CD4-positive, CD25-positive, alpha-beta regulatory T cell (primary cell): ENCODE results near the gene HS6ST1. TPM values are rescaled to one million over a fixed set of nuclear protein-coding genes. Genes with fewer than 3 reads are reported as not detected.
A peak's percentile ranks its signal among the peaks of the same experiment; 100 is the strongest.

Source experiments
- ATAC-seq, 2 donors: fragments of 150-1000 bp; cut with Tn5 transposase; one replicate each; pipeline ENCODE4 v1.10.0; 2021; ENCODE audit warnings: low read depth in 2 of 2, moderate number of reproducible peaks in 2 of 2, moderate library complexity in 1 of 2
- DNase-seq, 3 donors: peaks; one replicate each; pipeline versions ENCODE4 v3.0.0 to v3.0.0-alpha.2; 2012 to 2022; ENCODE audit warnings: mixed read lengths in 1 of 3
- H3K27ac ChIP-seq: one replicate; pipeline ENCODE4 v1.7.0; 2013; ENCODE audit warnings: mild to moderate bottlenecking, low read length; ENCODE audit not compliant: insufficient read depth, poor library complexity, severe bottlenecking
- H3K27me3 ChIP-seq: one replicate; pipeline ENCODE4 v1.7.0; 2013; ENCODE audit warnings: low read length; ENCODE audit not compliant: control insufficient read depth, insufficient read depth
- H3K36me3 ChIP-seq: one replicate; pipeline ENCODE4 v1.7.0; 2013; ENCODE audit warnings: mild to moderate bottlenecking, low read length, moderate library complexity; ENCODE audit not compliant: control insufficient read depth, insufficient read depth
- H3K4me1 ChIP-seq: 2 replicates; pipeline ENCODE4 v1.7.0; 2013; ENCODE audit warnings: mild to moderate bottlenecking, low read length; ENCODE audit not compliant: insufficient read depth, control insufficient read depth, poor library complexity, severe bottlenecking
- H3K4me3 ChIP-seq: one replicate; pipeline ENCODE4 v1.7.0; 2013; ENCODE audit warnings: low read depth, mild to moderate bottlenecking, low read length, moderate library complexity
- H3K9me3 ChIP-seq, 2 experiments: 1 replicate in 1 of 2; 2 replicates in 1 of 2; pipeline ENCODE4 v1.7.0; 2013; ENCODE audit warnings: low read length in 2 of 2, mild to moderate bottlenecking in 1 of 2, moderate library complexity in 1 of 2; ENCODE audit not compliant: control insufficient read depth in 2 of 2
- H3K27ac Mint-ChIP-seq, 3 donors: one replicate each; pipeline ENCODE4 v1.8.0; 2020 to 2022; ENCODE audit warnings: mild to moderate bottlenecking in 3 of 3, mixed read lengths in 3 of 3, moderate library complexity in 2 of 3
- H3K27me3 Mint-ChIP-seq: one replicate; pipeline ENCODE4 v1.8.0; 2022; ENCODE audit warnings: mild to moderate bottlenecking, mixed read lengths
- H3K36me3 Mint-ChIP-seq: one replicate; pipeline ENCODE4 v1.8.0; 2020; ENCODE audit warnings: mixed read lengths
- H3K4me1 Mint-ChIP-seq, 4 donors: one replicate each; pipeline ENCODE4 v1.8.0; 2020 to 2022; ENCODE audit warnings: mixed read lengths in 4 of 4, mild to moderate bottlenecking in 1 of 4
- H3K4me3 Mint-ChIP-seq, 4 donors: one replicate each; pipeline ENCODE4 v1.8.0; 2020 to 2022; ENCODE audit warnings: mild to moderate bottlenecking in 4 of 4, mixed read lengths in 4 of 4, moderate library complexity in 3 of 4
- H3K9me3 Mint-ChIP-seq, 7 donors: one replicate each; pipeline ENCODE4 v1.8.0; 2020 to 2022; ENCODE audit warnings: mixed read lengths in 7 of 7, mild to moderate bottlenecking in 3 of 7, moderate library complexity in 2 of 7
- polyA plus RNA-seq, 4 donors: library from polyadenylated mRNA; unstranded; fragments of 300-500 nt; fragmentation: Illumina TruSeq; gene quantifications; one replicate each; pipeline ENCODE4 v1.2.3, GENCODE V29; 2021
- total RNA-seq: library from RNA; stranded (reverse); gene quantifications from one replicate; pipeline ENCODE4 v1.2.3, GENCODE V29; 2022

The HS6ST1 gene
- total and polyA plus RNA-seq, 5 donors from 2014 or later: 1.1 to 7.6 (median 1.5) TPM

DNA sequence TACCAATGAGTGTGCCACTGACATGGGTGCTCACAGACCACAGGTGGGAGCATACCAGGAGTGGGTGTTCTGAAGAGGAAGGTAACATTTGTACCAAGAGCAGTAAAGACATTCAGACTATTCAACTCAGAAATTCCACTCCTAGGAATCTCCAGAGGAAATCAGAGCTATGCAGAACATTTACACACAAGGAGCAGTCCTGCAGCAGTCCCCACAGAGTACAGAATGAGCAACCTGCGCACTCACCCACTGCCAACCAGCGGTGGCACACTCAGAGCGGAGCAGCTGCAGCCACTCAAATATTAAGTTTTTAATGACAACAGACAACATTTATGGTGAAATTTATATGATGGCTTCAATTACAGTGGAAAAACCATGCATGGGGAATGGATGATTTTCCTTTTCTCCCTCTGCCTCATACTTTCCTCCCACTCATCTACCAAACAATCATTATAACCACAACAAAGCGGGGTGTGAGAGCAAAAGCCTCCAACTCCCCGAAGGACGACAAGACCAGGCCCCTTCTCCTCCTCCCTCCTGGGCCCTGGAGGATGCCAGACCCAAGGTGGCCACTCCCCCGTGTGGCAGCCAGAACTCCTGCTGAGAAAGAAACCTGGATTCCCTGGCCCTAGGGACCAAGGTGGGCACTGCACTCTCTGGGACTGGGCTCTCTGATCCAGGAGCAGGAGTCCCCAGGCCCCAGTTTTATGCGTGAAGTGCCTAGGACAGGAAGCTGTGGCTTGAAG, 5.4 kb downstream of the HS6ST1 start:
- H3K27me3 Mint-ChIP-seq: no peaks in the 10 kb centered on the region
- H3K27ac Mint-ChIP-seq: no peak overlapping the region
- H3K4me1 ChIP-seq: peaks cover 30% of the 10 kb centered on the region
- peaks cover 0 to 53% (median 15%) of the 10 kb centered on the region in 4 donors for H3K4me1 Mint-ChIP-seq
- no peaks in the 10 kb centered on the region for H3K36me3 Mint-ChIP-seq
- no peaks in the 10 kb centered on the region for H3K9me3 ChIP-seq
- no peaks in the 10 kb centered on the region for H3K9me3 Mint-ChIP-seq
- H3K4me3 ChIP-seq: no peak overlapping the region
- DNase-seq (no peak), ATAC-seq (no peak)
- H3K27ac ChIP-seq: no peak overlapping the region
- H3K4me3 Mint-ChIP-seq: peak overlapping the region in 2 of 4 donors; percentile 64 to 71
- H3K36me3 ChIP-seq: no peaks in the 10 kb centered on the region
- H3K27me3 ChIP-seq: no peaks in the 10 kb centered on the region

DNA sequence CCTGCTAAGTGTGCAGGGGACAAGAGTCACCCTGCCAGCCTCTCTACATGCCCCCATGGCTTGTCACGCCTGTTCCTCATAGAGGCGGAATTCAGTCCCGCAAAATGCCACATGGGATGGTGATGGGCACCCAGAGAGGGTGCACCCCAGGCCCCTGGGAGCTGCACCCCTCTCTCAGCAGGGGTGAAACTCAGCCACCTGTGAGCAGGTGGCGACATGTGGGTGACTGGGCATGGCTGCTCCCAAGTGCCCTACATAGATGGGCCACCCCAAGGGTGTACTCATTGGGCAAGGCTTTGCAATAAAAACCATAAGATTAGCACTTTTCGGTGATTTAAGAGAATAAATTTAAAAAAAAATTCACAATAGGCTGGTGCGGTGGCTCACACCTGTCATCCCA, 6.3 kb downstream of the HS6ST1 start:
- Mint-ChIP-seq H3K4me3 (no peak overlapping the region), H3K36me3 (no peaks in the 10 kb centered on the region), H3K27me3 (no peaks in the 10 kb centered on the region), H3K27ac (no peak overlapping the region), H3K9me3 (no peaks in the 10 kb centered on the region), H3K4me1 (peaks cover 0 to 51% (median 17%) of the 10 kb centered on the region in 4 donors)
- H3K4me1 ChIP-seq: peaks cover 25% of the 10 kb centered on the region
- no peak for ATAC-seq
- H3K36me3 ChIP-seq: no peaks in the 10 kb centered on the region
- H3K4me3 ChIP-seq: no peak overlapping the region
- H3K27ac ChIP-seq: no peak overlapping the region
- H3K27me3 ChIP-seq: no peaks in the 10 kb centered on the region
- no peaks in the 10 kb centered on the region for H3K9me3 ChIP-seq
- DNase-seq: no peak

DNA sequence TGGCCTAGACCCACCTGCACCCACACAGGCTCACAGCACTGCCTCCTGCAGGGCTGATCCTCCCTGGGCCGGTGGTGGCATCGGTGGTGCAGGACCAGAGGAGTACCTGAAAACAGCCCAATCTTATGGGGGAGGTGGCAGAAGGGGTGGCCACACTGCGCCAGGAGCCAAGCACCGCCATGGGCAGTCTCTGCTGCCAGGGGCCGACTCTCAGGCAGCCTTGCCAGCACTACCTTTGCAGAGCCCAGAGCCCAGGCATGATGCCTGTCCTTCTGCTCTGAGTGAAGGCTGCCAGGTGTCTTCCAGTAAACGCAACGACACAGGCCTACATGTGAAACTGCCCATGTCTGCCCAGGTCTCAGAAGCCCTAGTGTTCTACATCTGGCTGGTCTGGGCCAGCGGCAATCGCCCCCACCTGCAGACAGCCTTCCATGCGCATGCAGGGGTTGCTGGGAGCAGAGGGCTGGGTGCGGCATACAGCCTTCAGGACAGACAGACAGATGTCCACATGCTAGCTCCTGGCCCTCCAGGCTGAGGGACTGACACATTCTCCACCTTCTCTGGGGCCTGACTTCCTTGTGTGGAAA, 6.8 kb downstream of the HS6ST1 start:
- no peaks in the 10 kb centered on the region for H3K36me3 Mint-ChIP-seq
- peaks cover 0 to 47% (median 17%) of the 10 kb centered on the region in 4 donors for H3K4me1 Mint-ChIP-seq
- Histone ChIP-seq H3K9me3 (no peaks in the 10 kb centered on the region), H3K4me3 (no peak overlapping the region), H3K27me3 (no peaks in the 10 kb centered on the region), H3K27ac (no peak overlapping the region), H3K36me3 (no peaks in the 10 kb centered on the region), H3K4me1 (peaks cover 19% of the 10 kb centered on the region)
- no peak overlapping the region for H3K4me3 Mint-ChIP-seq
- no peak overlapping the region for H3K27ac Mint-ChIP-seq
- H3K27me3 Mint-ChIP-seq: no peaks in the 10 kb centered on the region
- no peaks in the 10 kb centered on the region for H3K9me3 Mint-ChIP-seq
- no peak for ATAC-seq
- DNase-seq: no peak

DNA sequence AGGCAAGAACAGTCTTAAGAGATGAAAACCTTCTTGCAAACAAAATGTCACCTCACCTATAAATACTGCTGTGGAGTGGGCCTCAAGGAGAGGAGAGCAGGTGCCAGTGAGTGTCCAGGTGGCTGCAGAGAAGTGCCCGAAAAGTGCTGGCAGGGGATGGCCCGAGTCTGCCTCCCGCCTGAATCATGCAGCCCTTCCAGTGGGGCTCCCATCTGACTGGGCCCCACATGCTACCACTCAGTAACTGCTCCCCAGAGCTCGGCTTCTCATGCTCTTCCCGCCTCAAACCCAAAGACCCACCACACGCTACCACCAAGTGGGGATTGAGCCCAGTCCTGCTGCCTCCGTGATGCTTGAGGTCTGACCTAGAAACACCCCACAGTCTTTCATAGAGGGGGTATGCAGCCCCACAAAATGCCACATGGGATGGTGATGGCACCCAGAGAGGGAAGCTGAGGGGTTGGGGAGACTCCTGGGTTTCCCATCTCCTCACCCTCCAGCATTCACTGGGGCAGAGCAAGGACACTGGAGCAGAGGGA, 7.4 kb downstream of the HS6ST1 start:
- H3K4me3 Mint-ChIP-seq: peak overlapping the region in 1 of 4 donors; percentile 86
- no peaks in the 10 kb centered on the region for H3K36me3 Mint-ChIP-seq
- H3K27me3 ChIP-seq: no peaks in the 10 kb centered on the region
- H3K4me1 Mint-ChIP-seq: peaks cover 0 to 41% (median 11%) of the 10 kb centered on the region in 4 donors
- no peaks in the 10 kb centered on the region for H3K36me3 ChIP-seq
- H3K9me3 Mint-ChIP-seq: no peaks in the 10 kb centered on the region
- H3K27ac Mint-ChIP-seq: no peak overlapping the region
- H3K9me3 ChIP-seq: no peaks in the 10 kb centered on the region
- no peak overlapping the region for H3K4me3 ChIP-seq
- no peaks in the 10 kb centered on the region for H3K27me3 Mint-ChIP-seq
- peaks cover 14% of the 10 kb centered on the region for H3K4me1 ChIP-seq
- DNase-seq (no peak), ATAC-seq (no peak)
- H3K27ac ChIP-seq: no peak overlapping the region

DNA sequence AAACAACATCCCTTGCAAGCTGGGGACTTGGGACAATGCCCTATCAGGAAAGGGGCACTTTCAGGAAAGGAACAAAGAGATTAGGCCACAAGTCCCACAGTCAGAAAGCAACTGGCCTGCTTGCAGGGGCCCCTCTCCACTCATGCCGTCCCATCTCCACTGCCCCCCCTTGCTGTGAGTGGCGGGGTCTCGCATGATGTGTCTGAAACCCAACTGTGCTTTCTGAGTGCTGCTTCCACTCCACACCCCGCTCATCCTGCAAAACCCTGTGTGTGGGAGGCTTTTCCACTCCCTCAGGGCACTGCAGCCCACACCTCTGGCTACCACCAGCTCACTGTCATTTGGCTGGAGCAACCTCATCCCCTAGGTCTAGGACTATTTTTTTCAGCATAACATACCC, 7.9 kb downstream of the HS6ST1 start:
- Histone ChIP-seq H3K36me3 (no peaks in the 10 kb centered on the region), H3K9me3 (no peaks in the 10 kb centered on the region), H3K4me3 (no peak overlapping the region), H3K27me3 (no peaks in the 10 kb centered on the region), H3K27ac (no peak overlapping the region), H3K4me1 (peaks cover 9% of the 10 kb centered on the region)
- no peaks in the 10 kb centered on the region for H3K36me3 Mint-ChIP-seq
- H3K27ac Mint-ChIP-seq: no peak overlapping the region
- H3K4me3 Mint-ChIP-seq: peak overlapping the region in 1 of 4 donors; percentile 86
- DNase-seq: no peak
- H3K4me1 Mint-ChIP-seq: peaks cover 0 to 36% (median 9%) of the 10 kb centered on the region in 4 donors
- H3K27me3 Mint-ChIP-seq: no peaks in the 10 kb centered on the region
- H3K9me3 Mint-ChIP-seq: no peaks in the 10 kb centered on the region
- no peak for ATAC-seq

DNA sequence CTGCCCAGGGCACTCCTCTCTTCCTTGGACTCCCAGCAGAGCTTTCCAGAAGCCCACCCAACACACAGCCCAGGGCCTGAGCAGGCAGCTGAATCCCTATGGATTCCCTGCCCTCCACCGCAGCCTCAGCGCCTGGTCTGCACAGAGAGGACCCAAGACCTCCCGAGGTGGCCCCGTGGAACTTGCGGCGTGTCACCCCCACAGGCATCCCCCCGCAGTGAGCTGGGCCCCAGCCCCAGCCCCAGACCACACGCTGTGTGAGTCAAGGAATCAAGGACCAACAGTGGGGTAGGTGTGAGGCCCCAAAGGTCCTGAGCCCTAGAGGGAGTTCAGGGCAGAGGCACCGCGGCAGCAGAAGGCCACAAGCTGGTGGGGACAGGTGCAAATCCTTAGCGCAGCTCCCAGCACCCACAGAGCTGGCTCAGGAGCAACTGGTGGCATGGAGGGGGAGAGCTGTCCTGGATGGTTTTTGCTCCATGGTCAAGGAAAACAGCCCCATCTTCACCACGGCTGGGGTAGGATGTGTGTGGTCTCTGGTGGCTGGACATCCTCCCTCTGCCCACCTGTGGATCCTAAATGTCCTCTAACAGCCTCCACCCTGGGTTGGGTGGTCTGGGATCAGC, 8.5 kb downstream of the HS6ST1 start:
- Histone ChIP-seq H3K4me3 (no peak overlapping the region), H3K9me3 (no peaks in the 10 kb centered on the region), H3K27me3 (no peaks in the 10 kb centered on the region), H3K36me3 (no peaks in the 10 kb centered on the region), H3K27ac (no peak overlapping the region), H3K4me1 (peaks cover 3% of the 10 kb centered on the region)
- Mint-ChIP-seq H3K27ac (peak overlapping the region in 1 of 3 donors; percentile 76), H3K36me3 (no peaks in the 10 kb centered on the region), H3K27me3 (no peaks in the 10 kb centered on the region), H3K4me3 (peak overlapping the region in 1 of 4 donors; percentile 27), H3K4me1 (peaks cover 0 to 31% (median 8%) of the 10 kb centered on the region in 4 donors), H3K9me3 (no peaks in the 10 kb centered on the region)
- no peak for ATAC-seq
- DNase-seq: no peak

DNA sequence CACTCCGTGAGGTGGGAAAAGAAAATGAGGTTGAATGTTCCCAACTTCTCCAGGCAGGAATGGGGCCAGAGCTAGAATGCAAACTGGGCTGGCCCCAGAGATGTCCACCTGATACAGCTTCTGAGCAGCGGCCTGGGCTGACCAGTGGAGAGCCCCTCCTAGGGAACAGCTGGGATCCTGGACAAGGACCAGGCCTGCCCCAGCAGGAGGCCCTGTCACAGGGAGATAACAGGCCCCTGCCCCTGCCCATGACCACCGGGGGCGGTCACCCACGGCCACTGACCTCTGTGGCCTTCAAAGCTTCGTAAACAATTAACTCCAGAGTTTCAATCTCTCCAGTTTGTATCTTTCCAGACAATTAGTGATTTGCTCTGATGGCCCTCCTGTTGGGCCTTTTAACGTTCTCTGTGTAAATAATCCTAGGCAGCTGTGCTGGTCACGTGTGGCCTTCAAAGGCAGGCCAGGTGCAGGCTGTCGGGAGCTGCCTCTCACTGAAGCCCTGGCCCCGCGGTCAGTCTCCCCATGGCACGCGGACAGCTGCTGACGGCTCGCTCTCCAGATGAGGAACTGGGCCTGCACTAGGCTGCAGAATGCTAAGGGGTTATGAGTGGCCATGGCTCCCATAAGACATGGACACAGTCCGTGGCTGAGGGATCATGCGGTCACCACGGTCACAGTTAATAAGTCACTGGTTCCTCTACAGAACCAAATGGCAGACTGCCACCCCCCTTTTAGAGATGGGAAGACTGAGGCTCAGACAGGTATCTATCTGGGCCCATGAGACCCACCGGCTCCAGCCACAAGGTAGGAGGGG, 9.2 kb downstream of the HS6ST1 start:
- Histone ChIP-seq H3K27me3 (no peaks in the 10 kb centered on the region), H3K4me1 (no peaks in the 10 kb centered on the region), H3K27ac (no peak overlapping the region), H3K4me3 (no peak overlapping the region), H3K36me3 (no peaks in the 10 kb centered on the region), H3K9me3 (no peaks in the 10 kb centered on the region)
- DNase-seq (no peak), ATAC-seq (no peak)
- H3K4me1 Mint-ChIP-seq: peaks cover 0 to 28% (median 5%) of the 10 kb centered on the region in 4 donors
- peak overlapping the region in 1 of 3 donors; percentile 76 for H3K27ac Mint-ChIP-seq
- H3K4me3 Mint-ChIP-seq: peak overlapping the region in 1 of 4 donors; percentile 27
- H3K27me3 Mint-ChIP-seq: no peaks in the 10 kb centered on the region
- H3K9me3 Mint-ChIP-seq: no peaks in the 10 kb centered on the region
- no peaks in the 10 kb centered on the region for H3K36me3 Mint-ChIP-seq
